SK-N-SH (cell line): ENCODE measurements around the gene LDB3. TPM values are rescaled to one million over a fixed set of nuclear protein-coding genes. Genes with fewer than 3 reads are reported as not detected.

Source experiments
- CTCF ChIA-PET: fragments of 300-600, 350-600 bp; formaldehyde crosslinking; extraction: SDS; loops from one replicate; lab custom pipeline; 2021; lab: Yijun Ruan, JAX
- POLR2A ChIA-PET: fragments of 350-600 bp; sonication (Branson Sonifier 250); formaldehyde crosslinking; extraction: SDS; loops from one replicate; lab custom pipeline; 2020; ENCODE audit warnings: antibody characterized with exemption, inconsistent platforms; lab: Yijun Ruan, JAX
- DNase-seq: peaks from one replicate; pipeline ENCODE4 v3.0.0; 2012
- H2AFZ ChIP-seq: fragments of 200-600 bp; sonication (generic); 2 replicates; pipeline ENCODE4 v1.8.1; 2016; ENCODE audit warnings: antibody characterized with exemption, mild to moderate bottlenecking, low read depth
- H3F3A ChIP-seq: fragments of 200-600 bp; sonication (generic); replicated peaks from 2 replicates; pipeline ENCODE3; 2016; ENCODE audit warnings: antibody characterized with exemption, mild to moderate bottlenecking; ENCODE audit not compliant: insufficient read depth
- H3K27ac ChIP-seq, 2 experiments: fragments of 200-500 bp in 1 of 2; fragments of 200-600 bp in 1 of 2; sonication (Bioruptor generic) in 1 of 2; sonication (generic), shearing (Covaris generic) in 1 of 2; 2 replicates each; pipeline versions ENCODE4 v1.5.1 to v1.6.1; 2014 to 2016; ENCODE audit warnings: low read depth in 2 of 2, inconsistent platforms in 1 of 2, low read length in 1 of 2, mild to moderate bottlenecking in 1 of 2, mixed read lengths in 1 of 2
- H3K27me3 ChIP-seq: fragments of 200-600 bp; sonication (generic), shearing (Covaris generic); 2 replicates; pipeline ENCODE4 v1.6.1; 2016; ENCODE audit warnings: mixed run types; ENCODE audit not compliant: insufficient read depth
- H3K36me3 ChIP-seq, 2 experiments: fragments of 200-500 bp in 1 of 2; fragments of 200-600 bp in 1 of 2; sonication (Bioruptor generic) in 1 of 2; sonication (generic) in 1 of 2; replicated peaks in 1 of 2; 2 replicates each; pipeline versions ENCODE3 to v1.5.1; 2014 to 2016; ENCODE audit warnings: low read length in 1 of 2, mild to moderate bottlenecking in 1 of 2; ENCODE audit not compliant: insufficient read depth in 2 of 2, control insufficient read depth in 1 of 2
- H3K4me1 ChIP-seq, 2 experiments: fragments of 200-500 bp in 1 of 2; fragments of 200-600 bp in 1 of 2; sonication (Bioruptor generic) in 1 of 2; sonication (generic), shearing (Covaris generic) in 1 of 2; 2 replicates each; pipeline versions ENCODE4 v1.5.1 to v1.6.1; 2014 to 2016; ENCODE audit warnings: low read depth in 1 of 2, low read length in 1 of 2, mixed run types in 1 of 2; ENCODE audit not compliant: insufficient read depth in 2 of 2, control insufficient read depth in 1 of 2
- H3K4me2 ChIP-seq: fragments of 200-600 bp; sonication (generic), shearing (Covaris generic); 2 replicates; pipeline ENCODE4 v1.6.1; 2017; ENCODE audit warnings: mixed run types
- H3K4me3 ChIP-seq, 2 experiments: fragments of 200-500 bp in 1 of 2; fragments of 200-600 bp in 1 of 2; sonication (Bioruptor generic) in 1 of 2; sonication (generic), shearing (Covaris generic) in 1 of 2; 2 replicates each; pipeline versions ENCODE4 v1.5.1 to v1.8.1; 2014 to 2016; ENCODE audit warnings: low read depth in 2 of 2, inconsistent platforms in 1 of 2, low read length in 1 of 2, mild to moderate bottlenecking in 1 of 2, mixed read lengths in 1 of 2, moderate library complexity in 1 of 2
- H3K79me2 ChIP-seq: fragments of 200-600 bp; sonication (generic); 2 replicates; pipeline ENCODE4 v1.8.1; 2017; ENCODE audit warnings: mild to moderate bottlenecking; ENCODE audit not compliant: insufficient read depth
- H3K9ac ChIP-seq: fragments of 200-600 bp; sonication (generic); 2 replicates; pipeline ENCODE4 v1.6.1; 2017; ENCODE audit warnings: mixed run types
- H3K9me2 ChIP-seq: fragments of 200-600 bp; sonication (generic); 2 replicates; pipeline ENCODE4 v1.6.1; 2017; ENCODE audit warnings: mixed run types
- H3K9me3 ChIP-seq: fragments of 200-600 bp; sonication (generic); 2 replicates; pipeline ENCODE4 v1.6.1; 2017; ENCODE audit warnings: mixed run types, mild to moderate bottlenecking, moderate library complexity
- H4K20me1 ChIP-seq: fragments of 200-600 bp; sonication (generic); 2 replicates; pipeline ENCODE4 v1.6.1; 2017; ENCODE audit warnings: mild to moderate bottlenecking, mixed run types; ENCODE audit not compliant: insufficient read depth
- FOSL2 ChIP-seq: IDR thresholded peaks from 2 replicates; pipeline ENCODE4 v1.4.0; 2012; ENCODE audit warnings: low read depth, mild to moderate bottlenecking, moderate library complexity, borderline replicate concordance
- MXI1 ChIP-seq: IDR thresholded peaks from 2 replicates; pipeline ENCODE4 v1.6.1; 2012; ENCODE audit warnings: mild to moderate bottlenecking, low read depth, low read length, improper control_type of control experiment
- NRF1 ChIP-seq: IDR thresholded peaks from 2 replicates; pipeline ENCODE4 v1.6.1; 2012; ENCODE audit warnings: low read depth, mild to moderate bottlenecking, low read length
- PBX3 ChIP-seq: IDR thresholded peaks from 2 replicates; pipeline ENCODE4; 2012
- RAD21 ChIP-seq: IDR thresholded peaks from 2 replicates; pipeline ENCODE4 v1.6.1; 2012; ENCODE audit warnings: mild to moderate bottlenecking, low read length
- WGBS: methylation state at CpG from one replicate; pipeline ENCODE4 v1.1.6; 2017; ENCODE audit warnings: low lambda C conversion rate; 5-methylcytosine and 5-hydroxymethylcytosine counted together
- polyA plus RNA-seq, 3 experiments: library from polyadenylated mRNA; depleted of rRNA; stranded (reverse); fragments of >200 nt; gene quantifications; 2 replicates each; pipeline ENCODE4 v1.2.3, GENCODE V29; 2012
- TF ChIP-seq, protein P1 (sequence below): fragments of 200-600 bp; sonication (generic); IDR thresholded peaks from 2 replicates; pipeline ENCODE4 v1.6.1; 2017; ENCODE audit warnings: antibody characterized with exemption, mild to moderate bottlenecking, moderate library complexity

The LDB3 gene
- polyA plus RNA-seq, 1 of the 3 experiments (the other 2 are of a cell fraction): 0.48 TPM

- Histone ChIP-seq H3K36me3 (no peaks in the 10 kb centered on the region), H3K9me3 (no peaks in the 10 kb centered on the region), H4K20me1 (peaks cover 34% of the 10 kb centered on the region), H3K9ac (peak within 1 kb of the TSS; percentile 99), H3K4me1 (peaks cover 12 to 23% of the 10 kb centered on the region in 2 experiments; a peak in 3 of 4 replicates), H3K9me2 (no peaks in the 10 kb centered on the region), H3K27ac (peak within 1 kb of the TSS; percentile 98), H2AFZ (peak within 1 kb of the TSS; percentile 63), H3F3A (peaks cover 20% of the 10 kb centered on the region), H3K4me2 (peak within 1 kb of the TSS; percentile 82), H3K4me3 (peak within 1 kb of the TSS; percentile 88 to 91), H3K27me3 (no peaks in the 10 kb centered on the region), H3K79me2 (peaks cover 84% of the 10 kb centered on the region)
- POLR2A ChIA-PET: interaction anchor here (0.7 to 2.3 kb wide), 7 partner anchors 9 to 138 kb away, joined by 3 to 18 read pairs (median 6); no protein-coding TSS in a partner anchor
- DNase-seq: peak; percentile 82
- WGBS: 1% methylated on average over 16 of the region's 85 CpGs
- CTCF ChIA-PET: interaction anchor here (0.7 to 5.8 kb wide), 3 partner anchors 11 to 143 kb away, joined by 3 to 21 read pairs (median 4); no protein-coding TSS in a partner anchor
- TF ChIP-seq FOSL2: no peak
Observed at GRCh38 chr10:86756511-86757112, 88.3 kb downstream of the LDB3 start, which contains the start of gene BMPR1A. TSS of gene BMPR1A (plus strand) at chr10:86756619. CDS start at chr10:86876019, 119,400 bp downstream.

DNA sequence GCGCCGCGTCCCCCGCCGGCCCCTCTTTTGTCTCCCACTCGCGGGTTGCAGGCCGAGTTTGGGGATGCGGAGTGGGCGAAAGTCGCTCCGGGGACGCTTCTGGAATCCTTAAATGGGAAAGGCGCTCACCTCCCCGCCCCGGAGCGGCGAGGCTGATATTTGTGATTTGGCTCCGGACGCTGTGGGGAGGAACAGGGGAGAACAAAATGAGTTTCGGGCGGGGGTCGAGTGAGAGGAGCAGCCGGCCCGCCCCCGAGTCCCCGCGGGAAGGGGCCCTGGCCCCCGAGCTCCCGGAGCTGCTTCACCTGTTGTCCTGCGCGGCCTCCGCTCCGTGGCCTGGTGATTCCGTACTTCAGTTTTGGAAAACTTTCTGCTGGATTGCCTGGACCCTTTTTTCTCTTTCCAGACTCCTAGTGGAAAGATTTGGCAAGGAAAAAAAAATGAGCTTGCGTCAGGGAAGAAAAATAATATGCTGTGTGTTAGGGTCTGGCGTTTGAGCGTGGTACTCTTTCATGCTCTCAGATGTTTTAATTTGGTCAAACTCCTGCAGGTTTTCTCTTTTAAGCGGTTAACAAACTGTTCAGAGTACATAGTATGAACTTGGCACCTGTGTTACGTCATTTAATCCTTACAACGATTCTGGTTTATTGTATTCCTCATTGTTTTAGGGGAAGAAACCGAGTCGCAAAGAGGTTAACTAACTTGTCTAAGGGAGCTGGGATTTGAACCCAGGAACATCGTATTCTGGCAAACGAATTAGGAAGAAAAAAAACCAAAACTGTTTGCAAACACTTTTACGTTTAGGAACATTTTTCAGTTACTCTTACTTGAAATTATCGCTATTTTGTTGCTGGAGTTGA lies 89.0 kb downstream of the LDB3 start:
- no peak overlapping the region; the same call in 1 of the 2 replicates for H2AFZ ChIP-seq
- H3K4me3 ChIP-seq: peak overlapping the region; percentile 88 to 91
- H4K20me1 ChIP-seq: peaks cover 41% of the 10 kb centered on the region
- peaks cover 12 to 22% of the 10 kb centered on the region in 2 experiments; a peak in 3 of 4 replicates for H3K4me1 ChIP-seq
- peak overlapping the region; percentile 89 to 92 for H3K27ac ChIP-seq
- H3K4me2 ChIP-seq: peak overlapping the region; percentile 82
- H3K27me3 ChIP-seq: no peaks in the 10 kb centered on the region
- H3F3A ChIP-seq: peaks cover 20% of the 10 kb centered on the region
- POLR2A ChIA-PET: interaction anchor here (0.8 to 2.3 kb wide), 2 partner anchors 46 to 109 kb away, joined by 3 to 18 read pairs; no protein-coding TSS in a partner anchor
- TF ChIP-seq RAD21 (peak; percentile 8; the same call in 1 of the 2 replicates), MXI1 (no peak), NRF1 (no peak), PBX3 (no peak)
- TF ChIP-seq, protein P1, sequence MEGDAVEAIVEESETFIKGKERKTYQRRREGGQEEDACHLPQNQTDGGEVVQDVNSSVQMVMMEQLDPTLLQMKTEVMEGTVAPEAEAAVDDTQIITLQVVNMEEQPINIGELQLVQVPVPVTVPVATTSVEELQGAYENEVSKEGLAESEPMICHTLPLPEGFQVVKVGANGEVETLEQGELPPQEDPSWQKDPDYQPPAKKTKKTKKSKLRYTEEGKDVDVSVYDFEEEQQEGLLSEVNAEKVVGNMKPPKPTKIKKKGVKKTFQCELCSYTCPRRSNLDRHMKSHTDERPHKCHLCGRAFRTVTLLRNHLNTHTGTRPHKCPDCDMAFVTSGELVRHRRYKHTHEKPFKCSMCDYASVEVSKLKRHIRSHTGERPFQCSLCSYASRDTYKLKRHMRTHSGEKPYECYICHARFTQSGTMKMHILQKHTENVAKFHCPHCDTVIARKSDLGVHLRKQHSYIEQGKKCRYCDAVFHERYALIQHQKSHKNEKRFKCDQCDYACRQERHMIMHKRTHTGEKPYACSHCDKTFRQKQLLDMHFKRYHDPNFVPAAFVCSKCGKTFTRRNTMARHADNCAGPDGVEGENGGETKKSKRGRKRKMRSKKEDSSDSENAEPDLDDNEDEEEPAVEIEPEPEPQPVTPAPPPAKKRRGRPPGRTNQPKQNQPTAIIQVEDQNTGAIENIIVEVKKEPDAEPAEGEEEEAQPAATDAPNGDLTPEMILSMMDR: peak; percentile 51
- TF ChIP-seq, all 33 proteins: peak for 2
- no peak for DNase-seq
- H3K36me3 ChIP-seq: no peaks in the 10 kb centered on the region
- H3K79me2 ChIP-seq: peaks cover 86% of the 10 kb centered on the region
- CTCF ChIA-PET: interaction anchor here (0.7 to 5.8 kb wide), 6 partner anchors 10 to 142 kb away, joined by 3 to 21 read pairs (median 5); no protein-coding TSS in a partner anchor
- H3K9ac ChIP-seq: peak overlapping the region; percentile 94
- 2% methylated on average over 31 of the region's 47 CpGs for WGBS
- H3K9me3 ChIP-seq: no peaks in the 10 kb centered on the region
- no peaks in the 10 kb centered on the region for H3K9me2 ChIP-seq
